Measurements from ENCODE around the gene AGMO.

- no peak for TF ChIP-seq EP300 (IDR thresholded peaks at IDR 0.05; ENCODE audit: borderline replicate concordance in 1 of 2, control insufficient read depth in 1 of 2, low read depth in 2 of 2, low read length in 2 of 2)
- no peak for TF ChIP-seq DPF2 (IDR thresholded peaks at IDR 0.05)
- no peak for TF ChIP-seq EZH2 (IDR thresholded peaks at IDR 0.05; ENCODE audit: borderline replicate concordance, control insufficient read depth, low read depth, low read length)
- no peak for TF ChIP-seq YY1 (IDR thresholded peaks at IDR 0.05; ENCODE audit: low read depth, low read length)
- no peak for TF ChIP-seq POLR2AphosphoS5 (IDR thresholded peaks at IDR 0.05; ENCODE audit: low read length)
- no peak for TF ChIP-seq SRF (IDR thresholded peaks at IDR 0.05; ENCODE audit: low read depth in 2 of 2, low read length in 2 of 2)
- TF ChIP-seq CTCF (IDR thresholded peaks at IDR 0.05 in 2 of 3, conservative IDR thresholded peaks at IDR 0.05 in 1 of 3; ENCODE audit: control insufficient read depth in 2 of 3, extremely low read depth in 1 of 3, insufficient read depth in 1 of 3, low read depth in 3 of 3, low read length in 3 of 3), result no peak
- no peak for TF ChIP-seq RAD21 (IDR thresholded peaks at IDR 0.05; ENCODE audit: insufficient read depth, low read depth, low read length)
- no peak for TF ChIP-seq ASH2L (IDR thresholded peaks at IDR 0.05; ENCODE audit: borderline replicate concordance, low read depth)
- TF ChIP-seq POLR2A (IDR thresholded peaks at IDR 0.05; ENCODE audit: low read depth, low read length), result no peak
- TF ChIP-seq TCF12 (IDR thresholded peaks at IDR 0.05; ENCODE audit: low read depth, low read length), result no peak
- TF ChIP-seq TCF3 (IDR thresholded peaks at IDR 0.05; ENCODE audit: borderline replicate concordance, insufficient read depth, low read depth, low read length), result no peak
- no peak for TF ChIP-seq TAF1 (IDR thresholded peaks at IDR 0.05; ENCODE audit: borderline replicate concordance, low read depth, low read length)
- no peak for TF ChIP-seq RCOR1 (conservative IDR thresholded peaks at IDR 0.05; ENCODE audit: low read depth, low read length)
Measured at GRCh38 chr7:15594461-15594860, 32.6 kb upstream of the AGMO start.

Data from GM12878 (cell line).